ENCODE data around the gene SPATA7.

SPATA7 gene

GRCh38 chr14:88481794-88482193 is 96.3 kb downstream of the SPATA7 start:
- no peak for DNase-seq (ENCODE audit: low read depth, low spot score)

DNA sequence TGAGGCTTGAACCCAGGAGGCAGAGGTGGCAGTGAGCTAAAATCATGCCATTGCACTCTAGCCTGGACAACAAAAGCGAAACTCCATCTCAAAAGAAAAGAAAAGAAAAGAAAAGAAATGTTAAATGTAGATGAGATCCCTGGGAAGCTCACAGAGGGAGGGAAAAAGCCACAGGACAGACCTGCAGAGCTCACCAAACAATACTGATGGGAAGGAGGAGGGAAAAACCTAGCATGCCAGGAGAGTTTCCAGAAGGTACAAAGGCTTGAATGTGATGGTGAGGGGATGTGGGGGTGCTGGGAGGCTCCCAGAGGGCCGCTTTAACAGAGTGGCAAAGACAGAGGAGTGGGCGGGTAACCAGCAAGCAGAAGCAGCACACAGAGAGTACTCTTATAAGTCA is 97.1 kb downstream of the SPATA7 start:
- no peak for DNase-seq (ENCODE audit: low read depth, low spot score)
